ENCODE measurements around the gene HOMEZ. TPM values are rescaled to one million over a fixed set of nuclear protein-coding genes. Genes with fewer than 3 reads are reported as not detected.
A peak's percentile ranks its signal among the peaks of the same experiment; 100 is the strongest.

Gene HOMEZ
- total and polyA plus RNA-seq, 2 of the 8 experiments (the other 6 are each of a cell fraction or from before 2014, with no cell fraction given): 9.1 to 15.9 TPM

- H3K36me3 ChIP-seq (ENCODE audit: control insufficient read depth in 2 of 4, insufficient read depth in 4 of 4, low read length in 3 of 4): no peaks in the 10 kb centered on the region
- H2BK5ac ChIP-seq (ENCODE audit: low read depth, low read length): no peak overlapping the region
- peak overlapping the region; percentile 57 for H4K5ac ChIP-seq (ENCODE audit: insufficient read length, low read depth, low read length)
- no peak overlapping the region for H3K4me2 ChIP-seq (ENCODE audit: insufficient read depth in 1 of 2, low read depth in 2 of 2, low read length in 2 of 2)
- no peak overlapping the region for H2AK5ac ChIP-seq (ENCODE audit: low read depth, low read length)
- no peak overlapping the region for H4K8ac ChIP-seq (ENCODE audit: extremely low read depth, insufficient read depth, low read length)
- no peak for FAIRE-seq
- DNase-seq (ENCODE audit: low read depth in 1 of 2, low spot score in 2 of 2): no peak
- no peak overlapping the region for H3K4ac ChIP-seq (replicated peaks; ENCODE audit: insufficient read length, low read depth, low read length)
- no peak overlapping the region for H3K23ac ChIP-seq (ENCODE audit: insufficient read length)
- no peaks in the 10 kb centered on the region for H3K79me2 ChIP-seq (ENCODE audit: control insufficient read depth in 1 of 2, insufficient read depth in 2 of 2, low read length in 2 of 2)
- H2BK20ac ChIP-seq (ENCODE audit: low read length): peak overlapping the region; percentile 84; the same call in 1 of the 2 replicates
- H3K14ac ChIP-seq (ENCODE audit: insufficient read length): no peak overlapping the region
- WGBS, 2 experiments (ENCODE audit: extremely low coverage in 1 of 2, insufficient coverage in 1 of 2, insufficient read length in 1 of 2, insufficient replicate concordance in 2 of 2, low coverage in 1 of 2, low lambda C conversion rate in 2 of 2, missing lambda C conversion rate in 1 of 2): 84 to 100% methylated on average over 1 to 6 of the region's 6 CpGs
- no peak overlapping the region for H3K4me3 ChIP-seq (ENCODE audit: extremely low read depth in 1 of 4, insufficient read depth in 2 of 4, low read depth in 3 of 4, low read length in 4 of 4)
- no peak overlapping the region; the same call in 1 of the 2 replicates for H2BK12ac ChIP-seq (ENCODE audit: low read depth, low read length)
- ChIA-PET CTCF (ENCODE audit: partially characterized antibody) (interaction anchor here (0.6 to 1.6 kb wide), 6 partner anchors 10 to 66 kb away, joined by 3 to 6 read pairs (median 4); partner anchors contain the start of genes RNF212B and SLC7A8), POLR2A (ENCODE audit: partially characterized antibody) (interaction anchor here (0.7 to 2.9 kb wide), 4 partner anchors 10 to 243 kb away, joined by 3 to 19 read pairs (median 8); partner anchors contain the start of gene RNF212B)
- no peak overlapping the region for H2BK15ac ChIP-seq (ENCODE audit: low read length)
- no peak overlapping the region for H3K18ac ChIP-seq (ENCODE audit: extremely low read depth, low read length)
- H3K56ac ChIP-seq (replicated peaks; ENCODE audit: insufficient read length, low read depth, low read length): no peak overlapping the region
- no peaks in the 10 kb centered on the region for H4K20me1 ChIP-seq (replicated peaks in 1 of 2; ENCODE audit: control insufficient read depth in 1 of 2, insufficient read depth in 2 of 2, low read length in 2 of 2)
- H4K91ac ChIP-seq (replicated peaks; ENCODE audit: insufficient read length, low read length): peak overlapping the region; percentile 88
- H3K79me1 ChIP-seq (ENCODE audit: low read depth, low read length): no peaks in the 10 kb centered on the region
- H2BK120ac ChIP-seq (replicated peaks; ENCODE audit: low read depth, low read length): peak overlapping the region; percentile 87
- no peaks in the 10 kb centered on the region for H3K9me3 ChIP-seq (ENCODE audit: insufficient read depth in 2 of 2, low read depth in 1 of 2, low read length in 1 of 2)
- H3K4me1 ChIP-seq (replicated peaks in 1 of 4; ENCODE audit: control insufficient read depth in 3 of 4, insufficient read depth in 4 of 4, low read length in 3 of 4): peaks cover 9 to 22% (median 13%) of the 10 kb centered on the region in 4 experiments; a peak in 5 of 7 replicates
- no peaks in the 10 kb centered on the region for H3K27me3 ChIP-seq (replicated peaks in 1 of 4; ENCODE audit: control insufficient read depth in 3 of 4, extremely low read depth in 1 of 4, insufficient read depth in 3 of 4, low read length in 3 of 4)
- peaks cover 4% of the 10 kb centered on the region; the same call in 1 of the 2 replicates for H3K23me2 ChIP-seq (ENCODE audit: low read depth, low read length)
- no peak for TF ChIP-seq JUND (IDR thresholded peaks at IDR 0.05; ENCODE audit: low read length)
- TF ChIP-seq KDM1A (IDR thresholded peaks at IDR 0.05; ENCODE audit: borderline replicate concordance, low read length): no peak
- no peak for TF ChIP-seq ZNF274 (IDR thresholded peaks at IDR 0.05; ENCODE audit: borderline replicate concordance, extremely low read depth, low read length)
- TF ChIP-seq CHD2 (IDR thresholded peaks at IDR 0.05; ENCODE audit: low read length): no peak
- TF ChIP-seq GABPA (IDR thresholded peaks at IDR 0.05; ENCODE audit: borderline replicate concordance, insufficient read depth, low read length): no peak
- TF ChIP-seq RFX5 (IDR thresholded peaks at IDR 0.05; ENCODE audit: borderline replicate concordance, low read depth, low read length): no peak
- no peak for TF ChIP-seq SIN3A (conservative IDR thresholded peaks at IDR 0.05 in 1 of 2, IDR thresholded peaks at IDR 0.05 in 1 of 2; ENCODE audit: low read depth in 1 of 2, low read length in 2 of 2)
- TF ChIP-seq KDM5A (IDR thresholded peaks at IDR 0.05; ENCODE audit: low read length): no peak
- no peak for TF ChIP-seq NANOG (IDR thresholded peaks at IDR 0.05; ENCODE audit: insufficient read depth, low read depth, low read length, poor library complexity, severe bottlenecking)
- TF ChIP-seq FOSL1 (IDR thresholded peaks at IDR 0.05; ENCODE audit: insufficient read depth, low read depth, low read length): no peak
- TF ChIP-seq PHF8 (conservative IDR thresholded peaks at IDR 0.05; ENCODE audit: low read depth, low read length): no peak
- no peak for TF ChIP-seq TBP (IDR thresholded peaks at IDR 0.05; ENCODE audit: low read depth, low read length)
- H3K9ac ChIP-seq (replicated peaks in 1 of 4; ENCODE audit: extremely low read depth in 1 of 4, low read depth in 3 of 4, low read length in 3 of 4): no peak overlapping the region
- H2AFZ ChIP-seq (ENCODE audit: low read length): no peak overlapping the region
- no peak overlapping the region for H3K27ac ChIP-seq (ENCODE audit: low read depth, low read length)
Observed at GRCh38 chr14:23249824-23250223, 36.1 kb downstream of the HOMEZ start.

Data from H1 (cell line).